Calu3 (cell line): ENCODE measurements around the gene ANKS6. TPM values are rescaled to one million over a fixed set of nuclear protein-coding genes. Genes with fewer than 3 reads are reported as not detected.

Experiments used
- BruUV-seq: library from RNA; stranded (reverse); fragments of 400-500 nt; replicated peaks from 2 replicates; lab custom pipeline; 2021; lab: Mats Ljungman, UMichigan
- CTCF ChIA-PET: fragments of 300-600 bp; sonication (Branson Sonifier 250); formaldehyde crosslinking; loops from one replicate; lab custom pipeline; 2022; ENCODE audit warnings: antibody characterized with exemption; lab: Charles Lee
- DNase-seq: peaks from one replicate; pipeline ENCODE4 v3.0.0; 2022
- H3K27ac Mint-ChIP-seq: one replicate; pipeline ENCODE4 v1.8.0; 2022; ENCODE audit warnings: mixed read lengths; ENCODE audit not compliant: unreplicated experiment
- H3K27me3 Mint-ChIP-seq: one replicate; pipeline ENCODE4 v1.8.0; 2022; ENCODE audit warnings: mixed read lengths; ENCODE audit not compliant: unreplicated experiment
- H3K36me3 Mint-ChIP-seq: one replicate; pipeline ENCODE4 v1.8.0; 2022; ENCODE audit warnings: mild to moderate bottlenecking, moderate library complexity, mixed read lengths; ENCODE audit not compliant: insufficient read depth, unreplicated experiment
- H3K4me1 Mint-ChIP-seq: one replicate; pipeline ENCODE4 v1.8.0; 2022; ENCODE audit warnings: mild to moderate bottlenecking, low read depth, mixed read lengths; ENCODE audit not compliant: unreplicated experiment
- H3K4me3 Mint-ChIP-seq: one replicate; pipeline ENCODE4 v1.8.0; 2022; ENCODE audit warnings: mild to moderate bottlenecking, low read depth, moderate library complexity, mixed read lengths; ENCODE audit not compliant: unreplicated experiment
- H3K9me3 Mint-ChIP-seq: one replicate; pipeline ENCODE4 v1.8.0; 2022; ENCODE audit warnings: low read depth, mixed read lengths; ENCODE audit not compliant: unreplicated experiment
- CTCF ChIP-seq: fragments of 200-600 bp; IDR thresholded peaks from one replicate; pipeline ENCODE4 v1.8.0; 2022; ENCODE audit warnings: antibody characterized with exemption; ENCODE audit not compliant: unreplicated experiment
- intact Hi-C: fragments of 100-400 bp; cut with micrococcal nuclease; formaldehyde crosslinking; loops from one replicate; pipeline ENCODE4 v1.10.0; 2022; ENCODE audit not compliant: unreplicated experiment
- total RNA-seq: library from RNA; stranded (reverse); gene quantifications from 2 replicates; pipeline ENCODE4 v1.2.3, GENCODE V29; 2022

Gene ANKS6
- total RNA-seq, 1 experiment from 2014 or later = 31.5 TPM

DNA sequence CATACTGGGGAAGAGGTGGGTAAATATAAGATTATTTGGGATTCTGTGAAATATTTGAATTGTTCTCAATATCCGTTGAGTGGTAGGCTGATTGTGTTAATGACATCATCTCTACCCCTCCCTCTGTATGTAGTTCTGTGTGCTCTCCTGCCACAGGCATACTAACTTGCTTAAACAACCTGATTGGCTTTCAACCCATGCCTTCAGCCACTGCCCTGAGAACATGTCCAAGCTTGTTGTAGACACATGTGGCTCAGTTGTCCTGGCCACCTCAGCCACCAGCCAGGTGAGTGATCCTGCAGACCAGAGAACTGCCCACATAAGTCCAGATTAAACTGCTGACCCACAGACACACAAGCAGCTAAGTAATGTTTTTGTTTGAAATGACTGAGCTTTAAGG lies 31.1 kb downstream of the ANKS6 start:
- intact Hi-C loops = no loop called here
- CTCF ChIA-PET = no interaction called here
- no peak overlapping the region for H3K4me3 Mint-ChIP-seq

DNA sequence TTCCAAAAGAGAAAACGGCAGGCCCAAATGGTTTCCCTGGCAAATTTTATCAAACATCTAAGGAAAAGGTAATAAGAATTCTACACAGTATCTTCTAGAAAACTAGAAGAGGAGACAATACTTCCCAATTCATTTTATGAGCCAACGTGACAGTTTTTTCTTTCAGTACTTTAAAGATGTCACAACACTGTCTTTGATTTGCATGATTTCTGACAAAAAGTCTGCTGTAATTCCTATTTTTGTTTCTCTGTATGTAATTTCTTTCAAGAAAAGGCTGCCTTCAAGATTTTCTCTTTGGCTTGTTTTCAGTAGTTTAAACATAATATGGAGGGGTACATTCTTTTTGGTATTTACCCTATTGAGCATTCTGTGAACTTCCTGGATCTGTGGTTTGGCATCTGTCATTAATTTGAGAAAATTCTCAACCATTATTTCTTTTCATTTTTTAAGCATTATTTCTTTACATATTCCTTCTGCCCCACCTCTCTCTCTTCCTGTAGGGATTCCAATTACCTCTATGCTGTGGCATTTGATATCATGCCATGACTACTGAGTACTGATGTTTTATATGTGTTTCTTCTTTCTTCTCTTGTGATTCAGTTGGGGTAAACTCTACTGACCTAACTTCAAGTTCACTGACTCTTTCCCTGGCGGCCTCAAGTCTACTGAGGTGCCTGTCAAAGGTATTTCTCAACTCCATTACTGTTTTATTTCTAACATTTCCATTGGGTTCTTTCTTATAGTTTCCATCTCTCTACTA lies 32.2 kb downstream of the ANKS6 start:
- no peak for DNase-seq
- peaks cover 4% of the 10 kb centered on the region for H3K9me3 Mint-ChIP-seq
- H3K36me3 Mint-ChIP-seq = peaks cover 4% of the 10 kb centered on the region
- CTCF ChIA-PET = no interaction called here
- peaks cover 17% of the 10 kb centered on the region for H3K4me1 Mint-ChIP-seq
- BruUV-seq = no TSS peak
- intact Hi-C loops = no loop called here
- H3K4me3 Mint-ChIP-seq = no peak overlapping the region
- H3K27me3 Mint-ChIP-seq = no peaks in the 10 kb centered on the region
- TF ChIP-seq CTCF = no peak
- H3K27ac Mint-ChIP-seq = no peak overlapping the region

More for the DNA sequence above, 31.1 kb downstream of the ANKS6 start:
- DNase-seq = no peak
- Mint-ChIP-seq H3K27ac (no peak overlapping the region), H3K9me3 (no peaks in the 10 kb centered on the region), H3K27me3 (no peaks in the 10 kb centered on the region), H3K4me1 (peaks cover 17% of the 10 kb centered on the region), H3K36me3 (no peaks in the 10 kb centered on the region)
- no peak for TF ChIP-seq CTCF
- no TSS peak for BruUV-seq

DNA sequence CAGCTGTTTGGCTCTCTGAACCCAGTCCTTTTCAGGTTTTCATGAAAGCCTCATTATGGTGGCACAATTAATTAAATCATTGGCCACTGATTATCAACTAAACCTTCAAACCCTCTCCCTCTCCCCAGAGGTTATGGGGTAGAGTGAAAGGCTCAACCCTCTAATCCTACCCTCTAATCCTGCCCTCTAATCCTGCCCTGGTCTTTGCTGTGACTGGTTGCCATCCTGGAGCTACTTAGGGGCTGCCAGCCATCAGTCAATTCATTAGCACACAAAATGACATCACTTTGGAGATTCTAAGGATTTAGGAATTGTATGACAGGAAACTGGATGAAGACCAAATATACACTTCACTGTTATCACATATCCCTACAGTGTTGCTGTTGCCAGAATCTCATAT lies 36.1 kb downstream of the ANKS6 start:
- no peak for TF ChIP-seq CTCF
- H3K27ac Mint-ChIP-seq = no peak overlapping the region
- intact Hi-C loops = no loop called here
- no peaks in the 10 kb centered on the region for H3K27me3 Mint-ChIP-seq
- peaks cover 13% of the 10 kb centered on the region for H3K4me1 Mint-ChIP-seq
- H3K4me3 Mint-ChIP-seq = no peak overlapping the region
- CTCF ChIA-PET = no interaction called here
- no TSS peak for BruUV-seq
- peaks cover 11% of the 10 kb centered on the region for H3K9me3 Mint-ChIP-seq
- DNase-seq = no peak
- peaks cover 8% of the 10 kb centered on the region for H3K36me3 Mint-ChIP-seq

DNA sequence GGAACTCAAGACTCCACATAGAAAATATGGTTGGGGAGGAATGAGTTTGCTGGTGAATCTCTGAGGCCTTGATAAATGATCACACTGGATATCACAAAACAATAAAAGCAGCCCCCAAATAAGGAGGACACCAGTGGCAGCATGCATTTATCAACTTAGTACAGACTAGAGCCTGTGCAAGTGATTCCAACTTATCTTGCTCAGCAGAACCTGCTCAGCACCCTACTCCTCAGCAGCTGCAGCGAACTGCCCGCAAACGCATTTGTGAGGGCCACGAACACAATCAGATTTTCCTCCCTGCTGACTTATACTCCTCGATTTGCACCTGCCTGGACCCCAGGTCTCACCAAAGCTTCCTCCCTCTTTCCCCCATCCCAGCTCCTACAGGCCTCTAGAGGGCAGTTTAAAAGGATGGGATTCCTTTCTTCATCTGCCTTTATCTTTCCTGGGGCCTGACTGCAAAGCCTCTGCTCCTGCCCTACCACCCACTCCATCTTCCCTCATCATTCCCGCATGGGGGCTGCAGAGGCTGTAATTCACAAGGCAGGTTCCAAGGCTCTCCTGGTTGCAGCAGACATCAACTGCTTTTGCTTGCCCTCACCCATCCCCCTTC lies 41.2 kb downstream of the ANKS6 start:
- intact Hi-C loops = no loop called here
- no peak for TF ChIP-seq CTCF
- CTCF ChIA-PET = no interaction called here
- H3K36me3 Mint-ChIP-seq = peaks cover 19% of the 10 kb centered on the region
- DNase-seq = no peak
- H3K4me1 Mint-ChIP-seq = no peaks in the 10 kb centered on the region
- H3K27me3 Mint-ChIP-seq = no peaks in the 10 kb centered on the region
- BruUV-seq = no TSS peak
- no peak overlapping the region for H3K27ac Mint-ChIP-seq
- H3K4me3 Mint-ChIP-seq = no peak overlapping the region
- H3K9me3 Mint-ChIP-seq = peaks cover 11% of the 10 kb centered on the region
